ENCODE results near the gene EBF4.
A peak's percentile ranks its signal among the peaks of the same experiment; 100 is the strongest.
"Not testable (repeated sequence)": the region's sequence is repeated elsewhere in the genome, so short reads cannot be mapped to it uniquely, and the experiment has no call there.

EBF4 gene

GRCh38 chr20:2770091-2770490, 77.5 kb downstream of the EBF4 start:
- H3K36me3 ChIP-seq (ENCODE audit: control insufficient read depth in 1 of 2, insufficient read depth in 2 of 2, low read depth in 1 of 2, low read length in 2 of 2); H2BK120ac ChIP-seq (ENCODE audit: low read depth, low read length); H3K4me3 ChIP-seq (ENCODE audit: insufficient read depth in 1 of 2, low read depth in 1 of 2, low read length in 2 of 2); H3K23ac ChIP-seq (ENCODE audit: low read length in 2 of 2); H2BK15ac ChIP-seq (ENCODE audit: low read depth, poor library complexity, severe bottlenecking); DNase-seq; H2AFZ ChIP-seq (ENCODE audit: low read depth, low read length); H3K27ac ChIP-seq (ENCODE audit: low read length, poor library complexity, severe bottlenecking); H4K91ac ChIP-seq (ENCODE audit: low read length); H2BK5ac ChIP-seq (ENCODE audit: low read depth, low read length, poor library complexity, severe bottlenecking); H3K14ac ChIP-seq (ENCODE audit: low read length in 2 of 2); H3K9ac ChIP-seq (ENCODE audit: low read length); H3K18ac ChIP-seq (ENCODE audit: low read depth in 1 of 2, low read length in 2 of 2); H3K4ac ChIP-seq (ENCODE audit: low read depth in 1 of 2, low read length in 2 of 2); H3K79me1 ChIP-seq (replicated peaks; ENCODE audit: low read length, poor library complexity, severe bottlenecking); H2AK5ac ChIP-seq (ENCODE audit: low read length, severe bottlenecking); H4K8ac ChIP-seq (ENCODE audit: low read length); H3K9me3 ChIP-seq (ENCODE audit: control insufficient read depth, low read length); H3K4me2 ChIP-seq (ENCODE audit: low read length, poor library complexity, severe bottlenecking); H2BK12ac ChIP-seq (ENCODE audit: low read length in 2 of 2): not testable (repeated sequence)
- 96% methylated on average over 12 of the region's 12 CpGs for whole genome bisulfite sequencing
- Histone ChIP-seq H3K27me3 (ENCODE audit: control insufficient read depth in 1 of 2, insufficient read depth in 1 of 2, low read length in 2 of 2) (peaks cover 17 to 52% of the 10 kb centered on the region in 2 experiments), H3K4me1 (ENCODE audit: control insufficient read depth, insufficient read depth, low read depth, low read length) (peaks cover 10% of the 10 kb centered on the region)

GRCh38 chr20:2771631-2772080, 79.1 kb downstream of the EBF4 start:
- Histone ChIP-seq H3K79me1 (replicated peaks; ENCODE audit: low read length, poor library complexity, severe bottlenecking) (no peaks in the 10 kb centered on the region), H3K9ac (ENCODE audit: low read length) (no peak overlapping the region), H2BK120ac (ENCODE audit: low read depth, low read length) (no peak overlapping the region), H3K36me3 (ENCODE audit: control insufficient read depth in 1 of 2, insufficient read depth in 2 of 2, low read depth in 1 of 2, low read length in 2 of 2) (no peaks in the 10 kb centered on the region), H3K23ac (ENCODE audit: low read length in 2 of 2) (no peak overlapping the region), H2BK5ac (ENCODE audit: low read depth, low read length, poor library complexity, severe bottlenecking) (no peak overlapping the region), H3K4ac (ENCODE audit: low read depth in 1 of 2, low read length in 2 of 2) (no peak overlapping the region), H2BK12ac (ENCODE audit: low read length in 2 of 2) (no peak overlapping the region), H3K9me3 (ENCODE audit: control insufficient read depth, low read length) (peaks cover 7% of the 10 kb centered on the region), H4K8ac (ENCODE audit: low read length) (peak overlapping the region; percentile 27), H3K27me3 (ENCODE audit: control insufficient read depth in 1 of 2, insufficient read depth in 1 of 2, low read length in 2 of 2) (peaks cover 17 to 49% of the 10 kb centered on the region in 2 experiments), H2AFZ (ENCODE audit: low read depth, low read length) (no peak overlapping the region), H3K27ac (ENCODE audit: low read length, poor library complexity, severe bottlenecking) (no peak overlapping the region), H3K18ac (ENCODE audit: low read depth in 1 of 2, low read length in 2 of 2) (no peak overlapping the region), H3K14ac (ENCODE audit: low read length in 2 of 2) (no peak overlapping the region), H2AK5ac (ENCODE audit: low read length, severe bottlenecking) (no peak overlapping the region), H3K4me3 (ENCODE audit: insufficient read depth in 1 of 2, low read depth in 1 of 2, low read length in 2 of 2) (no peak overlapping the region), H3K4me2 (ENCODE audit: low read length, poor library complexity, severe bottlenecking) (no peak overlapping the region), H3K4me1 (ENCODE audit: control insufficient read depth, insufficient read depth, low read depth, low read length) (peaks cover 10% of the 10 kb centered on the region), H4K91ac (ENCODE audit: low read length) (no peak overlapping the region), H2BK15ac (ENCODE audit: low read depth, poor library complexity, severe bottlenecking) (no peak overlapping the region)
- DNase-seq: no peak
- WGBS: 47% methylated on average over 12 of the region's 12 CpGs

GRCh38 chr20:2773812-2774211, 81.2 kb downstream of the EBF4 start:
- WGBS: 87% methylated on average over 9 of the region's 9 CpGs
- Histone ChIP-seq H3K4me2 (ENCODE audit: low read length, poor library complexity, severe bottlenecking) (no peak overlapping the region), H3K14ac (ENCODE audit: low read length in 2 of 2) (no peak overlapping the region), H4K8ac (ENCODE audit: low read length) (no peak overlapping the region), H3K4me3 (ENCODE audit: insufficient read depth in 1 of 2, low read depth in 1 of 2, low read length in 2 of 2) (no peak overlapping the region), H2BK12ac (ENCODE audit: low read length in 2 of 2) (no peak overlapping the region), H3K4ac (ENCODE audit: low read depth in 1 of 2, low read length in 2 of 2) (no peak overlapping the region), H2BK5ac (ENCODE audit: low read depth, low read length, poor library complexity, severe bottlenecking) (no peak overlapping the region), H3K23ac (ENCODE audit: low read length in 2 of 2) (no peak overlapping the region), H3K18ac (ENCODE audit: low read depth in 1 of 2, low read length in 2 of 2) (no peak overlapping the region), H3K9me3 (ENCODE audit: control insufficient read depth, low read length) (peaks cover 7% of the 10 kb centered on the region), H3K36me3 (ENCODE audit: control insufficient read depth in 1 of 2, insufficient read depth in 2 of 2, low read depth in 1 of 2, low read length in 2 of 2) (no peaks in the 10 kb centered on the region), H3K27me3 (ENCODE audit: control insufficient read depth in 1 of 2, insufficient read depth in 1 of 2, low read length in 2 of 2) (peaks cover 9 to 27% of the 10 kb centered on the region in 2 experiments), H3K9ac (ENCODE audit: low read length) (no peak overlapping the region), H2BK120ac (ENCODE audit: low read depth, low read length) (no peak overlapping the region), H2AFZ (ENCODE audit: low read depth, low read length) (no peak overlapping the region), H3K27ac (ENCODE audit: low read length, poor library complexity, severe bottlenecking) (no peak overlapping the region), H3K4me1 (ENCODE audit: control insufficient read depth, insufficient read depth, low read depth, low read length) (peaks cover 7% of the 10 kb centered on the region), H4K91ac (ENCODE audit: low read length) (no peak overlapping the region), H3K79me1 (replicated peaks; ENCODE audit: low read length, poor library complexity, severe bottlenecking) (no peaks in the 10 kb centered on the region), H2AK5ac (ENCODE audit: low read length, severe bottlenecking) (no peak overlapping the region), H2BK15ac (ENCODE audit: low read depth, poor library complexity, severe bottlenecking) (no peak overlapping the region)
- no peak for DNase-seq

- Histone ChIP-seq H2BK12ac (ENCODE audit: low read length in 2 of 2) (no peak overlapping the region), H3K4me1 (ENCODE audit: control insufficient read depth, insufficient read depth, low read depth, low read length) (peaks cover 5% of the 10 kb centered on the region), H3K79me1 (replicated peaks; ENCODE audit: low read length, poor library complexity, severe bottlenecking) (no peaks in the 10 kb centered on the region), H3K14ac (ENCODE audit: low read length in 2 of 2) (no peak overlapping the region), H2AK5ac (ENCODE audit: low read length, severe bottlenecking) (no peak overlapping the region), H3K4me2 (ENCODE audit: low read length, poor library complexity, severe bottlenecking) (no peak overlapping the region), H2BK15ac (ENCODE audit: low read depth, poor library complexity, severe bottlenecking) (no peak overlapping the region), H2BK5ac (ENCODE audit: low read depth, low read length, poor library complexity, severe bottlenecking) (no peak overlapping the region), H3K9ac (ENCODE audit: low read length) (no peak overlapping the region), H3K27me3 (ENCODE audit: control insufficient read depth in 1 of 2, insufficient read depth in 1 of 2, low read length in 2 of 2) (peaks cover 0 to 20% of the 10 kb centered on the region in 2 experiments), H3K36me3 (ENCODE audit: control insufficient read depth in 1 of 2, insufficient read depth in 2 of 2, low read depth in 1 of 2, low read length in 2 of 2) (no peaks in the 10 kb centered on the region), H3K9me3 (ENCODE audit: control insufficient read depth, low read length) (peaks cover 7% of the 10 kb centered on the region), H2AFZ (ENCODE audit: low read depth, low read length) (no peak overlapping the region), H3K4me3 (ENCODE audit: insufficient read depth in 1 of 2, low read depth in 1 of 2, low read length in 2 of 2) (no peak overlapping the region), H3K23ac (ENCODE audit: low read length in 2 of 2) (no peak overlapping the region), H3K27ac (ENCODE audit: low read length, poor library complexity, severe bottlenecking) (no peak overlapping the region), H2BK120ac (ENCODE audit: low read depth, low read length) (no peak overlapping the region), H4K91ac (ENCODE audit: low read length) (no peak overlapping the region), H3K18ac (ENCODE audit: low read depth in 1 of 2, low read length in 2 of 2) (no peak overlapping the region), H4K8ac (ENCODE audit: low read length) (no peak overlapping the region), H3K4ac (ENCODE audit: low read depth in 1 of 2, low read length in 2 of 2) (no peak overlapping the region)
- WGBS: 96% methylated on average over 3 of the region's 3 CpGs
- DNase-seq: no peak
These were observed 82.6 kb downstream of the EBF4 start for GRCh38 chr20:2775139-2775538.
